Adrenal gland (tissue), 12 donors: ENCODE results near the gene USP1. TPM values are rescaled to one million over a fixed set of nuclear protein-coding genes. Genes with fewer than 3 reads are reported as not detected.

Experiments used
- DNase-seq, 7 donors: peaks; one replicate each; pipeline ENCODE4 v3.0.0-alpha.2; 2019 to 2020
- H3K27ac ChIP-seq, 5 donors: fragments of 200-600 bp; sonication (generic) in 4 of 5; 1 replicate in 3 of 5; 2 replicates in 2 of 5; pipeline versions ENCODE4 v1.5.1 to v1.8.0; 2016 to 2020; ENCODE audit warnings: mild to moderate bottlenecking in 1 of 5
- H3K27me3 ChIP-seq: fragments of 200-600 bp; 2 replicates; pipeline ENCODE4 v1.8.0; 2021
- H3K36me3 ChIP-seq, 2 donors: fragments of 200-600 bp; replicated peaks in 1 of 2; 1 replicate in 1 of 2; 2 replicates in 1 of 2; pipeline versions ENCODE4 v1.5.1 to v1.8.0; 2018 to 2022
- H3K4me1 ChIP-seq, 2 donors: fragments of 200-600 bp; replicated peaks in 1 of 2; 1 replicate in 1 of 2; 2 replicates in 1 of 2; pipeline versions ENCODE4 v1.5.1 to v1.8.0; 2018 to 2021
- H3K4me3 ChIP-seq, 4 donors: fragments of 200-600 bp; sonication (generic) in 3 of 4; one replicate each; pipeline ENCODE4 v1.5.1; 2016 to 2018
- H3K9me3 ChIP-seq, 3 donors: fragments of 200-600 bp; sonication (generic) in 1 of 3; replicated peaks in 1 of 3; 1 replicate in 2 of 3; 2 replicates in 1 of 3; pipeline versions ENCODE4 v1.5.1 to v1.8.0; 2016 to 2021
- CTCF ChIP-seq, 6 experiments: fragments of 450-650 bp in 4 of 6; fragments of 200-600 bp in 2 of 6; sonication (generic) in 1 of 6; IDR thresholded peaks; 1 replicate in 5 of 6; 2 replicates in 1 of 6; pipeline versions ENCODE4 v1.5.1 to v1.8.0; 2016 to 2021; ENCODE audit warnings: antibody characterized with exemption in 6 of 6, mild to moderate bottlenecking in 2 of 6, moderate library complexity in 1 of 6
- POLR2A ChIP-seq, 2 donors: fragments of 450-650 bp; IDR thresholded peaks; one replicate each; pipeline ENCODE4 v1.6.1; 2017; ENCODE audit warnings: antibody characterized with exemption in 2 of 2, mild to moderate bottlenecking in 2 of 2, moderate library complexity in 1 of 2
- WGBS, 4 donors: extraction: QIAGEN DNeasy Blood & Tissue Kit in 2 of 4; methylation state at CpG; one replicate each; pipeline versions ENCODE4 v1.1.5 to v1.1.7; 2013 to 2017; 5-methylcytosine and 5-hydroxymethylcytosine counted together
- intact Hi-C, 2 donors: fragments of 100-400 bp; cut with DNase I; formaldehyde crosslinking; loops; one replicate each; pipeline versions ENCODE4 v1.14.1 to v1.15.0; 2022 to 2023
- polyA plus RNA-seq, 3 donors: library from polyadenylated mRNA; stranded (reverse); fragments of 200-250 nt in 2 of 3; fragments of 350-450 nt in 1 of 3; fragmentation: Illumina TruSeq in 1 of 3; extraction: RNeasy Lipid Tissue Mini Kit (QIAGEN cat#74804) in 1 of 3; gene quantifications; one replicate each; pipeline ENCODE4 v1.2.3, GENCODE V29; 2013 to 2014
- total RNA-seq, 9 donors: library from RNA; depleted of rRNA in 4 of 9; stranded (reverse); fragments of >200 nt in 4 of 9; fragments of 120-200 nt in 1 of 9; fragmentation: NEBNext Ultra II Directional in 1 of 9; extraction: Animal tissue kit (Norgen Biotek cat#: 25700) in 1 of 9; gene quantifications; one replicate each; pipeline versions ENCODE4 v1.1.0 to v1.2.4, GENCODE V29; 2013 to 2023
- donor health status: healthy with polysubstance abuse.
- donor health status: Bipolar disorder and iron deficiency.
- donor health status: DM: yes; HTN: yes; CAD: no.
- donor health status: DM: no; HTN: no; CAD: no.
- donor health status: DM: no; HTN: no; CAD: no.
- donor health status: DM: yes; HTN: yes; CAD: no.

Gene USP1
- total and polyA plus RNA-seq, 12 donors: 4.1 to 26.1 (median 17.0) TPM

DNA sequence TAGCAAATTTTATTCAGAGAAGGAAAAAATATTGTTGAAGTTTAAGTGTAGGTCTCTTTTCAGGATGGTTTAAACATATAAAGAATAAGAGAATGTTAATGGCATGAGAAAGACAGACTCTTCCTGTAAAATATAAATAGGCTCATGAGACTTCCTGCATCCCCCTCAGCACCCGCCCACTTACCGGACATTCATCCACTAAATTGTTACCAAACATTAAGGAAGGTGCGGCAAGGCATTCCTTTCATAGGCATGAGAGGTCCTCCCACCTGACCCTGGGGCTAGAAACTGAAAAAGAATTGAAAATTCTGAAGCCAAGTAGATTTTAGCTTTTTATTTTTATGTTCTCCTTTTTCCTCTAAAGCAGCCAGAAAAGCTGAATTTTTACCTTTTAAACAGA, 10.6 kb upstream of the USP1 start:
- 37 to 56% (median 42%) methylated on average over 3 of the region's 3 CpGs for WGBS, 4 donors
- no peak for DNase-seq

GRCh38 chr1:62426794-62427193, 10.1 kb upstream of the USP1 start:
- no peak for DNase-seq
- Histone ChIP-seq H3K4me3 (no peak overlapping the region), H3K9me3 (no peaks in the 10 kb centered on the region), H3K27ac (no peak overlapping the region), H3K36me3 (no peaks in the 10 kb centered on the region), H3K4me1 (no peaks in the 10 kb centered on the region), H3K27me3 (no peaks in the 10 kb centered on the region)
- TF ChIP-seq POLR2A (IDR thresholded peaks at IDR 0.05) (no peak), CTCF (IDR thresholded peaks at IDR 0.05) (no peak)
- intact Hi-C loops: no loop called here
- 78 to 85% (median 84%) methylated on average over 1 of the region's 1 CpG for WGBS, 4 donors

More for the DNA sequence above, 10.6 kb upstream of the USP1 start:
- Histone ChIP-seq H3K4me3 (no peak overlapping the region), H3K27me3 (no peaks in the 10 kb centered on the region), H3K9me3 (no peaks in the 10 kb centered on the region), H3K4me1 (no peaks in the 10 kb centered on the region), H3K27ac (no peak overlapping the region), H3K36me3 (no peaks in the 10 kb centered on the region)
- no peak for TF ChIP-seq CTCF (IDR thresholded peaks at IDR 0.05)
- TF ChIP-seq POLR2A (IDR thresholded peaks at IDR 0.05): no peak
- intact Hi-C loops: no loop called here

DNA sequence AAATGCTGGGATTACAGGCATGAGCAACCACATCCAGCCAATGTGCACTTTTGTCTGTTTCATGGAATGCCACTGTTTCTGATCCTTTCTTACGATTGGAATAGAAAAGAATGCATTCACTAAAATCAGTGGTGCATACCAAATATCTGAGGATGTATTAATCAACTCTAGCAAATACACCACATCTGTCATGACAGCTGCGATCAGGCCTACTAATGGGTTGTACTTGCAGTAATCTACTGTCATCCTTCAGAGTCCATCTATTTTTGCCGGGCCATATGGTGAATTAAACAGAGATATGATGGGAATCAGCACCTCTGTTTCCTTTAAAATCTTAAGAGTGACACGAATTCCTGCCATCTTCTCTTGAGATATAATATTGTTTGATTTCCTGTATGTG, 8.5 kb upstream of the USP1 start:
- intact Hi-C loops: no loop called here
- Histone ChIP-seq H3K27me3 (no peaks in the 10 kb centered on the region), H3K4me3 (no peak overlapping the region), H3K36me3 (no peaks in the 10 kb centered on the region), H3K27ac (no peak overlapping the region), H3K4me1 (no peaks in the 10 kb centered on the region), H3K9me3 (no peaks in the 10 kb centered on the region)
- WGBS, 4 donors: 71 to 78% (median 75%) methylated on average over 4 of the region's 4 CpGs
- DNase-seq: no peak
- no peak for TF ChIP-seq CTCF (IDR thresholded peaks at IDR 0.05)
- TF ChIP-seq POLR2A (IDR thresholded peaks at IDR 0.05): no peak

- no peak overlapping the region for H3K27ac ChIP-seq
- DNase-seq: no peak
- H3K4me3 ChIP-seq: no peak overlapping the region
- no peak for TF ChIP-seq CTCF (IDR thresholded peaks at IDR 0.05)
- no peaks in the 10 kb centered on the region for H3K27me3 ChIP-seq
- no peaks in the 10 kb centered on the region for H3K4me1 ChIP-seq
- H3K36me3 ChIP-seq: no peaks in the 10 kb centered on the region
- H3K9me3 ChIP-seq: no peaks in the 10 kb centered on the region
- WGBS, 4 donors: 89 to 94% (median 91%) methylated on average over 2 of the region's 2 CpGs
- intact Hi-C loops: no loop called here
Measured at GRCh38 chr1:62429581-62429980, 7.3 kb upstream of the USP1 start.
